UCSD-AML1 (cell line): ENCODE results near the gene TMEM123.

ENCODE experiments used
- DNase-seq: peaks from one replicate; lab custom pipeline; 2025; ENCODE audit not compliant: unreplicated experiment; lab: John Stamatoyannopoulos, UW

Gene TMEM123

DNA sequence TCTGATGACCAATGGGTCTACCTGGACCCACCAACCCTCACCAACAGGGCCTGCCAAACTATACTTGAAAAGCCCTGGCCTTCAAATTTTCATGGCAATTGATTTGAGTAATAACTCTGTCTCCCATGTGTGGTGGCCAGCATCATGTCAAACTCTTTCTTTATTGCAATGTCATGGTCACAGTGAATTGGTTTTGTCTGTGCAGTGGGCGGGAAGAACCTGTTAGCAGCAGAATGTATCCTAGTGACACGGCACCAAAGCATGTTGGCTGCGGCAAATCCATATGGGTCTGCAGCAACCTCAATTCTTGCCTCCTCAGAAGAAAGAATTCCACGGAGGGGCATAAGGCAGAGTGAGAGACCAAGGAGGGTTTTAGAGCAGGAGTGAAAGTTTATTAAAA lies 19.6 kb upstream of the TMEM123 start:
- no peak for DNase-seq

DNA sequence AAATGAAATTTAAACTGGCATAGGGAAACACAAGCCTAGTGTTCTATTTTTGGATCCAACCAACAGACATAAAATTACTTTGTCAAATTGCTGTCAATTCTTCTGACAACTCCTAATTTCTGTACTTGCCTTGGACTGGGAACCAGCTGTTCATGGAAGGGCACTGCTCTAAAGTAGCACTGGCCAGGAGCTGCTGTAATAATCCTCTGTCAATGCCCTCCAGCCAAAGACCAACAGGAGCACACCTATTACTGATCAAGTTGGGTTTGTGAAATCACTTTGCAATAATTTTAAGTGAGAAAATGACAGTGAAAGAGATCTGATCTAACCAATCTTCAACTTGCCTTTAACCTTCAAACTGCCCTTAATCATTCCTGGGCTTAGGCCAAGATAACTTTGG lies 18.9 kb upstream of the TMEM123 start:
- no peak for DNase-seq

DNA sequence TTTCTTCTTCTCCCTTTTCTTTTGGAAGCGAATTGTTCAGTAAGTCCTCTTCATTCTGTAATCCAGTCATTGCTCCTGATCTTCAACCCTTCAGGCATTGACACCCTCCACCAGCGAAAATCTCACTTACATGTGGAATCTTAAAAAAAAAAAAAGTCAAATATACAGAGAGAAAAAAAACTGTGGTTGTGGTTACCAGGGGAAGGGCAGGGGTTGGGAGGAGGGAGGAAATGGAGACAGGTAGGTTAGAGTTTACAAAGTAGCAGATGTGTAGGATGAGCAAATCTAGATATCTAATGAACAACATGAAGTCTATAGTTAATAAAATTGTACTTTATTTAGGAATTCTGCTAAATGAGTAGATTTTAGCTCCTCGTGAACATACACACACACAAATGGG lies 17.7 kb upstream of the TMEM123 start:
- DNase-seq: no peak

DNA sequence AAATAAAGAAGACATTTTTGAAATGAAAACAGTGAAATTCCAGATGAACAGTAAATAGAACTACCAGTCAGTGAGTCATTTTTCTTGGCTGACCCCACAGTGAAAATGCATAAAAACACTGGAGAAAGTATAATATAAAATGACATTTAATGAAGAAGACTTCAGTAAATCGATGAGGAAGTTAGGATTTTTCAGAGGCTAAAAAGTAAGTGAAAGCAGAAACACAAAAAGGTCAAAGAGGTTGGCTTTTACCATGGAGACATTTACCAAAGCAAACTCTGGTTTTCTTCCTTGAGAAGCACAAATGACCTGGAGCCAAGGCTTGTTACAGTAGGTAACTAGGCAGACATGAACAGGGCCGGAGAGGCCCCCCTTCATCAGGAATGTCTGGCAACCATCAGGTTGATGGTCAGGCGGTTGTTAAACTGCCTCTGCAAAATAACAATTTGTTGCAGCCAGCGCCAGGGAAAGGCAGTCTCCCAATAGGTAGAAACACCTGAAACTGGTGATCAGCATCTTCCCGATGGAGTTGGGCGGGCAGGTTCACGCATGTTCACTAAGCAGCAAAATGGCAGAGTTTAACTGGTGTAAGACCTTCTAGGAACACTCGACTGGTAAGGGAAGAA lies 16.7 kb upstream of the TMEM123 start:
- no peak for DNase-seq

DNA sequence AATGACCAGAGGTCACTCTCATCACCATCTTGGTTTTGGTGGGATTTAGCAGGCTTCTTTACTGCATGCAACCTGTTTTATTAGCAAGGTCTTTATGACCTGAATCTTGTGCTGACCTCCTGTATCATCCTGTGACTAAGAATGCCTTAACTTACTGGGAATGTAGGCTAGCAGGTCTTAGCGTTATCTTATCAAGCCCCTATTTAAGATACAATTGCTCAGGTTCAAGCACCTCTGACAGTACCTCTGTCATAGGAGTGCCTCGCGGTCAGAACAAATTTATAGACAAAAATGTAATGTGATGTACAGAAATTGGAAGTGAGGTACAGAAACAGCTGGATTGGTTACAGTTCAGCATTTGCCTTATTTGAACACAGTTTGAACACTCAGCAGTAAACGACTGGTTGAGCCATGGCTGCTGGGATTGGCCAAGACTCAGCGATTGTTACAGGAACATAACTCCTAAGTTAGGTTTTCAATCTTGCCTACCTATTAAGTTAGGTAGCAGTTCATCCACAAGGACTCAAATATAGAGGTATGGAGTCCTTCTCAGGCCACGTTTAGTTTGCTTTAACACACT lies 16.1 kb upstream of the TMEM123 start:
- no peak for DNase-seq

DNA sequence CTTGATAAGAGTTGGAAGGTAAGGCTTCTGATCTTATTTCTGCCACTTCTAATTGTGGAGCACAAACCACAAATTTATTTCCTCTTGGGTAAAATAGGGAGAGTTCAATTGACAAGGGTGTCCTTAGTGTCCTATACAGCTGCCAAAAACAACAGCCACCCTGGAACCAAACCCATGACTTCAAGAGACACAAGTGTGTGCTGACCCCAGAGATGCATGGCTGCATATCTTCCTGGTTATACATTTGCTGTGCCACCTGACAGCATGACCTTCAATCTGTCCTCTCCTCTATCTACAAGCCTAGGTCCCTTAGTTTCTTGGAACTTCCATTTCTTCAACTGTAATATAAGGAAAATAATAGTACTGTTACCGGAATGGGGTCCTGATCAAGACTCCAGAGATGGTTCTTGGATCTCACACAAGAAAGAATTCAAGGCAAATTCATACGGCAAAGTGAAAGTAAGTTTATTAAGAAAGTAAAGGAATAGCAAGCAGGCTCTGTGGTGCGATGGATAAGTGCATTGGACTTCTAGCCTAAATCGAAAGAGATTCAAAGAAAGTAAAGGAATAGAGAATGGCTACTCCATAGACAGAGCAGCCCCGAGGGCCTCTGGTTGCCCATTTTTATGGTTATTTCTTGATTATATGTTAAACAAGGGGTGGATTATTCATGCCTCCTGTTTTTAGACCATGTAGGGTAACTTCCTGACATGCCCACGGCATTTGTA lies 15.5 kb upstream of the TMEM123 start:
- no peak for DNase-seq

DNA sequence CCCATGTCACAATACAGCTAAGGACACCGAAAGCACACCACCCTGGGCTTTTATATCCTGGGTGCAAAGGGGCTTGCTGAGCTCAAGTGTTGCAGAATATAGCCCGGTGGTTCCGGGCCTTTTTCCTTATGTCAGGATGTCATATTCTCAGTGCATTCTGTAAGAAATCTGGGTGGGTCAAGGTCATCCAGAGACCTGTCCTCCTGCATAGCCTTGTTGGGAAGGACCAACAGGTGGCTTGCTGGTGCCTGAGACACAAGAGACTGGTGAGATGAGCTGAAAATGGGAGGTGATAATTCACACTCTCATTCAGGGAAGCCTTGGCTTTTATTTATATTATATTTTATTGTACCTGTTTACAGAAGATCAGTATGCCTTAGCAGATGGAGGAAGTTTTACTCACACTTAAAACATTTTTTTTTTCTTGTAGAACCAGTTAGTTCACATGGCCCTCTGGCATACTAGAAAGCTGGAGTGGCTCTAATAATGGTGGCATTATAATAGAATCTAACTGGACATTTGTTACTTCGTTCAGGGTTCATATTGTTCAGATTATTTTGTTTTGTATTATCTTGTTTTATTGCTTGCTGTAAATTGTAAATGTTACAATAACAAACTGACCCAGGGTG lies 14.6 kb upstream of the TMEM123 start:
- DNase-seq: no peak

DNA sequence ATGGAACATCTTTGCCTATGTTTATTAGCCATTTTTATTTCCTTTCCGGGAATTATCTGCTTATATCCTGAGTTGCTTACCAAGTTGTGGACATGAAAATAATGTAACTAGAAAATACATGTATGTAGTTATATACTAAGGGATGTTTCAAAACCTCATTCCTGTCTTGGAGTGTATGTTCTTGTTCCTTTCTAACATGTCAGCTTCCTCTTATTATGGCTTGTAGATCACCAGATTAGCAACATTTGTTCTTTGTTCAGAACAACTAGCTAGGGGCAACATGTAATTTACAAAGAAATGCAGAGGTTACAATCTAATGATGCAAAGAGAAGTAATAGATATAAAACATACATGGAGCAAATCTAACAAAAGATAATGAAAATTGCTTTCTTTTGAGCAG lies 13.1 kb upstream of the TMEM123 start:
- DNase-seq: no peak

DNA sequence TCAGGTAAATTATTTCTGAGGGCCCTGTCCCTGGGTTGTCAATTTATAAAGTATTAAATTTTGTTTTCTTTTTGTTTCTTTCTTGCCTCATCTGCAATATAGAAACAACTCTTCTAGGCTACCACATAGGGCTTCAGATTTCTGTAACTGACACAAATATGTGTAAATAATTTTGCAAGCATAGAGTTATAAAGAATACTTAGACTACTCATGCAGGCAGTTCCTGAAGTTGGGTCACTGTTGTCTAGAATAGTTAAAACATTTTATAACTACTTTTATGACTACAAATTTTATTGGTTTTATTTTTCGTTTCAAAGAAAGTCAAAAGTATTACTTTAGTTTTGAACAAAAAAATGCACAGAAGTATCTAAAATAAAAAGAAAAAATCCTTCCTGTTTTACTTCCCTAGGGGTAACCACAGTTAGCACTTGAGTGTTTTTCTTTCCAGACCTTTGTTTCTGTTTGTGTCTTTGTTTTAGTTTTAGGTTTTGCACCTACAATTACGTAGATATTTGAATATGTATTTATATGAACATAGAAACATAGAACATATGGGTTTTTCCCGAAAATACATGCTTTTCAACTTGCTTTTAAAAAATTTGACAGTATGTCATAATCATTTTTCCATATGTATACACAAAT lies 12.4 kb upstream of the TMEM123 start:
- DNase-seq: no peak

DNA sequence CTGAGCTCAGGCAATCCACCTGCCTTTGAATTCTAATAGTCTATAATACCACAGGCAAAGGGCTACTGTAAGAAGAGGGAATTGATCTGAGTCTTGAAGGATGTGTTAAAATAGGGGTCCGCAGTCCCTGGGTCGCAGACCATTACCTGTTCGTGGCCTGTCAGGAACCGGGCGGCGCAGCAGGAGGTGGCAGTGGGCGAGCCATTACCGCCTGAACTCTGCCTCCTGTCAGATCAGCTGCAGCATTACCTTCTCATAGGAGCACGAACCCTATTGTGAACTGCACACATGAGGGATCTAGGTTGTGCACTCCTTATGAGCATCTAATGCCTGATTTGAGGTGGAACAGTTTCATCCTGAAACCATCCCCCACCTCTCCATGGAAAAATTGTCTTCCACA lies 11.5 kb upstream of the TMEM123 start:
- DNase-seq: no peak

DNA sequence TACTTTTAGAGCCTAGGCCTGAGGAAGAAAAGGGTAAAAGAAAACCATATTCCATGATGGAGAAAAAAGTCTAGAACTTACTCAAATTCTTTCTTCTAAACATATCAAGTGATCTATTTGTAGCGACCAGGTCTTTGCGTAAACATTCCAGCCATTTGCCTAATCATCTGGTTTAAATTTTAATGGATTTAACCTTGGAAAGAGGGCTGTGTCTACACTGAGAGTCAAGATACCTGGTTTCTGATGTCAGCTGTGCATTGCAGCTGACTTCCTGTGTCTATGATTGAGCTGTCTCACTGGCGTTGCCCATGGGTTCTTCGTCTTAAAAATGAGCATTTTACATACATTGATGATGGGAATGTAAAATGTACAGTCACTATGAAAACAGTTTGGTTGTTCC lies 10.0 kb upstream of the TMEM123 start:
- no peak for DNase-seq

DNA sequence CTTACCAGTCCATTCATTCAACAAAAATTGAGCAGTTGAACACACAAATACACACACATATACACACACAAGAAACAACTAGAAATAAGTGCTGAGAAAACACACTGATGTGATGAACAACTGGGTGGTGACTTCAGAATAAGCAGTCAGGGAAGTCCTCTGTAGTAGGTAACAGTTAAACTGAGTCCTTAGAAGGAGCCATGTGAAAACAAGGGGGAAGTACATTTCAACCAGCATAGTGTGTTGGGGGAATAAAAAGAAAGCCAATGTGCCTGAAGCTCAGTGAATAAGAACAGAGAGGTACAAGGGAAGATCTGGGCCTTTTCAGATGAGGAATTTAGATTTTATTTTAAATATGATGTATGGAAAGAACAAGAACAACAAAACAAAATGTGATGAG lies 6.8 kb upstream of the TMEM123 start:
- no peak for DNase-seq

DNA sequence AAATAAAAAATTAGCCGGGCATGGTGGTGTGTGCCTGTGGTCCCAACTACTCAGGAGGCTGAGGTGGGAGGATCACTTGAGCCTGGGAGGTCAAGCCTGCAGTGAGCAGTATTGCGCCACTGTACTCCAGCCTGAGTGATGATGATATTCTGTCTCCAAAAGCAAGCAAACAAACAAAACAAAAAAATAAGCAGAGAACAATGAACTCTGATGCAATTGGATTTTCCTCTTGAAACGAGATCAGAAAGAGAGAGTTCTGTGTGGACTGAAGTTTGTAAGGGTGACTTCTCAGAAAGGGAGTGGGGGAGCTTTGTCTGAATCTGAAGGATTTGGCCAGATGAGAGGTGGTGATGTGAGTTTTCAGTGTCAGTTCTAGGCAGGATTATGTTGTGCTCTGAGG lies 6.0 kb upstream of the TMEM123 start:
- no peak for DNase-seq

DNA sequence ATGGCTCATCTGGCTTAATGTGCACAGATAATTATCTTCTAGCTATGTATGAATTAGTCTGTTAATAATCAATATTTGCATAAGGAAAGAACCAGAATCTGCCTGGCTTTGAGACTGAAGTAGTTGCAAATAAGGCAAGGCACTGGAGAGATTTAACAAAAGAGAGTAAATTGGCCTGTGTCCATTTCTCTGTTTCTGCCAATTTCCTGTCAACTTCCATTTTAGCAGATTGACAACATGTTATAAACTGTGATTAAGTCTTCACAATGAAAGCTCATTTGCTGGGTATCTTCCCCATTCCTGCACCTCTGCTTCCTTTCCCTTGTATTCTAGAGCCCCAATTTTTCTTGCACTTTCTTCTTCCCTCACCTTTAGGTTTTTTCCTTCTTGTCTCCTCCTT lies 5.3 kb upstream of the TMEM123 start:
- DNase-seq: no peak

DNA sequence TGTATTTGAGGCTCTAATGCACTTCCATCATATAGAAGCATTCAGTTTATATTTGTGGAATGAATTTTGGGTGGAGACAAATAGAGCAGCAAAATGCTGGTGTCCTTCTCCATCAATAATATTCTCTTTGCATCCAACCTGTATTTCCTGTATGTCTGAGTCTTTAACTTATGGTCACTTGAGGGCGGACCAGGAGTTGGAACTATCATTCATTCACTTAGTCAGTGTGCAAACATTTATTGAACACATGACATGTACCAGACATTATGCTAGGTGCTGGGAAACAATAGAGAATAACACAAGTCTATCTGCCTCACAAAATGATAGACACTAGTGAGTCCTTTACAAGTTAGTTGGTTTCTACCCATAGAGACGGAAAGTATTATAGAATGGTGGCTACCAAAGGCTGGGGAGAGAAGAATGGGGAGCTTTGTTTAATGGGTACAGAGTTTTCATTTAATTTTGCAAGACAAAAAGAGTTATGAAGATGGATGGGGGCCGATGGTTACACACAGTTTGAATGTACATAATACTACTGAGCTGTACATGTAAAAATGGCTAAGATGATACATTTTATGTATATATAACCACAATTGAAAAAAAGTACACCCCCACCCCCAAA lies 4.6 kb upstream of the TMEM123 start:
- DNase-seq: no peak

DNA sequence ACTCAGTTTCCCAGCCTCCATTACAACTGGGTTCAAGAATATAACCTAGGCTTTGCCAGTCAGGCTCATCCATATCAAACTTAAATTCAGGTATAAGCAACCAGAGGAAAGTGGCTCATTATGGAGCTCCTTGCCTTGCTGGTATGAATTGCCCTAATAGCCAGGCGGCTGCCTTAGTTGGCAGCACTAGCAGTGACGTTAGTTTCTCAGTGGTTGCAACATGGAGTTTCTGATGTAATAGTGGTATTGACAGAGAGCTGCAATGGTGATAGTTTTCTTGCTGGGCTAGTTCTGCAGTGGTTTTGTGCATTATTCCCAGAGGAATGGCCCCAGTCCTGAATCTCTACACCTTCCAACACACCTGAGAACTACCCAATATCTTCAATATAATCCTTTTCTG lies 3.8 kb upstream of the TMEM123 start:
- DNase-seq: no peak

DNA sequence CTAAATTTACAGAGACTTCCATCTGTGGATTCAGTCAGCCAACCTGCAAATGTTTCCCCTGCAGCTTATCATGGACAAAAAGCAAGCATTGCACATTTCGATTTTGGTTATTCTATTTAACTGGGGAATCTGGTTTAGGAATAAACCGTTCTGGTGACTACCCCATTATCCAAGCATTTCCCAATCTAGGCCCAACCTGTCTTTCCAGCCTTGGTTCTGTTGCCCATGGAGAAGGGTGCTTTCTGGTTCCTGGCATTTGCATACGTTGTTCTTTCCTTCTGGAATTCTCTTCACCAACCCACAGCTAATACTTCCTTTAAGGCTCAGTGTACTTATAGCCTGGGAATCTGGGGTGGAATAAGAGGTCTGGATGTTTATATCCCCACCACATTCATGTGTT lies 1.4 kb upstream of the TMEM123 start:
- DNase-seq: no peak

DNA sequence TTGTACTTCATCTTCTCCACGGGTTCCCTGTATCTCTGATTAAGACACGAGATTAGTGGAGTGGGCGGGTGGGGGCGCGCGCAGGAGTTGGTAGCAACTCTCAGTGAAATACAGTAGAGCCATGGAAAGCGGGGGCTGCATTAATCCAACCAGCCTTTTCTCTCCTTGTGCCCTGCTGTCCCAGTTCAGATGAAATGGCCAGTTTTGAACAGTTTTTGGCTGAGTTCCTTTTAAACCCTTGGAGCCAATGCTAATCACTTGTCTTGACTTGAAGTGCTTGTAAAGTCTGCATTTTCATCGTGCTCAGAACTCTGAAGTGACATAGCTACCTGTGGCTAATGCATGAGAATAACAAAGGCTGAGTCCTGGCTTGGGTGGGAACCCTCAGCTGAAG lies 734 bp upstream of the TMEM123 start:
- DNase-seq: no peak

DNA sequence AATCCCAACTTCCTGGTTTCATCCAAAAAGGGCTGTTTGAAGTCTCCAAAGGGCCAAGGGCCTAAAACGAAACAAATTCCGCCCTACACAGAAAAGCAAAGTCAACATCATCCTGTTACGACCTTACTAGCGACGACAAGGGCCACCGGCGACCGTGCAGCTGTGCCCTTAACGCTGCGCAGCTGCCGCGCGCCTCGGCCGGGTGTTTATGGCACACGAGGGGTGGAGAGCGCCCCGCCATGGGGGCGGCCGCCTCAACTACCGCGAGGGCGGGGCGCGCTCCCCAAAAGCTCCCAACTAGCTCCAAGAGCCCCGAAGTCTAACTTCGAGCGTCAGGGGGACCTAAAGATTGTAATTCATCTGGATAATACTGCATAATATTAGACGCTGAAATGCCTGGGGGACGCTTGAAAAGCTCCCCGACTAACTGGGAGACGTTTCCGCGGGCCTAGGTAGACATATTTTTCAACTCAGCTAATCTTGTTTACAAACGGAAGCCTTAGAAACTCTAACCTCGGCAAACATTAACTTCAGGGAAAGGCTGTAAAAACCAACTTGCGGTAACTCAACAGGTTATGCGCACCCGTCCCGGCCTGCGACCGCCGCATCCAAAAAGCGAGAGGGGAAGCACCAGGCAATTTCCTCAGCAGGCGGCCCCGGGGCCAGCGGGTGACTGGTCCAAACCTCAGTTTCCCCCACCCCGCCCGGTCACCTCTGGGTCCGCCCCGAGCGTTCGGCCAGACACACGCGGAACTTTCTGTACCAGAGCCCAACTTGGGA lies 694 bp downstream of the TMEM123 start:
- peak; percentile 81 for DNase-seq

DNA sequence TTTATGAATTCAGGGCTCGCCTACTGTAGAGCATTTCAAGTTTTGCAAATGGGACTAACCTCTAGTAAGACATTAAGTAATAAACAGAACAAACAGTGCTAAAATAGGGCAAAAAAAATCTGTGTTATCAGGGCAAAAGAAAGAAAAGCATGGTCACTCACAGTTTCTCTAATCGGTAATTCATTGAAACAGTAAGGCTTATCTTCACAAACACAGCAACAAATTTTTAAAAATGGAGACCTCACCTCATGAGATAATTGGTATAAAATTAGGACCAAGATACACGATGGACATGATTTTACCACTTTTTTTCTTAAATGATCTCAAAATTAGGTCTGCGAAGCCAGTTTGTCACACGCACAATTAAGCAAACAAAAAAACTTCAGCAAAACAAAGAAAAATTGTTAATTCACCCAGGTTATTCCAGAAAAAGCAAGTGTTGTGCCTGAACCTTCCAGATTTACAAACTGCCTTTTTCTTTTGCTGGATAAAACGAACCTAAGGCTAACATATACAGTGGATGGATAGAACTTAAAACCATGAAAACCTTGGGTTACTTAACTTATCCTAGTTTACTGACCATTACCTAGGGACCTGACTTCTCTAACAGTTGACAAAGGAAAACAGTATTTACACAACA lies 1.4 kb downstream of the TMEM123 start:
- no peak for DNase-seq
